Right lung (tissue), 5 donors: ENCODE results near the gene STPG3. TPM values are rescaled to one million over a fixed set of nuclear protein-coding genes. Genes with fewer than 3 reads are reported as not detected.
"Not testable (repeated sequence)": the region's sequence is repeated elsewhere in the genome, so short reads cannot be mapped to it uniquely, and the experiment has no call there.

Experiments used
- DNase-seq, 2 donors: peaks; one replicate each; pipeline ENCODE4 v3.0.0-alpha.2; 2013
- polyA plus RNA-seq, 5 donors: library from polyadenylated mRNA; unstranded; fragments of 120-200 nt; gene quantifications; one replicate each; pipeline versions ENCODE4 v1.2.1 to v1.2.3, GENCODE V29; 2013; ENCODE audit warnings: inconsistent platforms in 1 of 5, low replicate concordance in 1 of 5; ENCODE audit not compliant: insufficient read length in 5 of 5, insufficient read depth in 1 of 5

The STPG3 gene
- polyA plus RNA-seq, 5 donors = 0.26 to 1.5 (median 0.98) TPM

GRCh38 chr9:137244486-137245449, 6.3 kb upstream of the STPG3 start:
- no peak for DNase-seq

GRCh38 chr9:137245450-137246421, 5.3 kb upstream of the STPG3 start:
- DNase-seq = no peak

GRCh38 chr9:137247135-137247915, 3.8 kb upstream of the STPG3 start:
- DNase-seq = no peak

GRCh38 chr9:137247916-137248175, 3.2 kb upstream of the STPG3 start:
- DNase-seq = no peak

- no peak for DNase-seq
These were observed 525 bp upstream of the STPG3 start for GRCh38 chr9:137250329-137251193.

GRCh38 chr9:137251490-137252268, 593 bp downstream of the STPG3 start:
- no peak for DNase-seq

GRCh38 chr9:137252555-137253506, 1.7 kb downstream of the STPG3 start:
- DNase-seq = no peak

- DNase-seq = no peak
These were observed 2.9 kb downstream of the STPG3 start for GRCh38 chr9:137253717-137254623.

GRCh38 chr9:137254624-137255447, 3.8 kb downstream of the STPG3 start, which contains the start of gene NELFB:
Gene NELFB (plus strand): TSS chr9:137255327.
- DNase-seq = peak; percentile 92 to 93

- no peak for DNase-seq
These were observed 4.5 kb downstream of the STPG3 start for GRCh38 chr9:137255448-137256114.

GRCh38 chr9:137256362-137256761, 5.3 kb downstream of the STPG3 start:
- DNase-seq = no peak

GRCh38 chr9:137256856-137257255, 5.8 kb downstream of the STPG3 start:
- no peak for DNase-seq

GRCh38 chr9:137262173-137262908, 11.3 kb downstream of the STPG3 start:
- not testable (repeated sequence) for DNase-seq

GRCh38 chr9:137262909-137263285, 11.8 kb downstream of the STPG3 start:
- DNase-seq = no peak

GRCh38 chr9:137263506-137263905, 12.4 kb downstream of the STPG3 start:
- no peak for DNase-seq
